Activated CD4-positive, alpha-beta T cell treated with anti-CD3 and anti-CD28 coated beads, Interleukin-2, amount 50 U/mL, for 16 hours (primary cell): ENCODE measurements around the gene SCUBE1.

Experiments
- DNase-seq: peaks from one replicate; pipeline ENCODE4 v3.0.0-alpha.2; 2020

SCUBE1 gene

DNA sequence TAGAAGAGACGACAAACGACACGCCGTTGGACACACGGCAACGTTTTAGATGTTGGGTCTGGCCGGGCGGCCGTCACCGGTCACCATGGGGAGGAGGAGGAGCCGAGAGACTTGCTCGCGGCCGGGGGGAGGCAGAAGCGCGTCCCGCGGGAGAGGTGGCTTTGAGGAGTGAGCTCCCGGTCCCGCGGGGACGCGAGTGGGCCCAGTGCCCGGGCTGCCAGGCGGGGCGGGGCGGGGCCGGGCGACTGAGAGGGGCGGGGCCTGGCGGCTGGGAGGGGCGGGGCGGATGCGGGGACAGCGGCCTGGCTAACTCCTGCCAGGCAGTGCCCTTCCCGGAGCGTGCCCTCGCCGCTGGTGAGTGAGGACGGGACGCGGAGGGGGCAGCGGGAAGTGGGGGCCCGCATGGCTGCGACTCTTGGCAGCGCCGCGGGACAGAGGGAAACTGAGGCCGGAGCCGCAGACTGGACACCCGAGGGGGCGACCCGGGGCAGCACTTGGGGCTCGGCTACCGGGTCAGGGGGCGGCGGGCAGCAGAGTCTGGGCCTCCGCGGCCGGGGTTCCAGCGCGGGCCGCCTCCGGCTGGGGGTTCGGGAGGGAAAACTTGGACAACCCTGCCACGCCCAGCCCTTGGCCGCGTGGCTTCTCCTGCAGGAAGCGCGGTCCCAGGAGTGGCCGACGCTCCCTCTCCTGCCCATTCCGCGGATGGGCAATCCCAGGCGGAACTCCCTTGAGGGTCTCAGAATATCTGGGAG is 191.7 kb downstream of the SCUBE1 start, which contains the start of gene TSPO:
Gene TSPO, plus strand, starts transcription at position 309 of the 752 bp plus-strand sequence. CDS start 7,680 bp downstream, outside the sequence.
- peak; percentile 57 for DNase-seq

DNA sequence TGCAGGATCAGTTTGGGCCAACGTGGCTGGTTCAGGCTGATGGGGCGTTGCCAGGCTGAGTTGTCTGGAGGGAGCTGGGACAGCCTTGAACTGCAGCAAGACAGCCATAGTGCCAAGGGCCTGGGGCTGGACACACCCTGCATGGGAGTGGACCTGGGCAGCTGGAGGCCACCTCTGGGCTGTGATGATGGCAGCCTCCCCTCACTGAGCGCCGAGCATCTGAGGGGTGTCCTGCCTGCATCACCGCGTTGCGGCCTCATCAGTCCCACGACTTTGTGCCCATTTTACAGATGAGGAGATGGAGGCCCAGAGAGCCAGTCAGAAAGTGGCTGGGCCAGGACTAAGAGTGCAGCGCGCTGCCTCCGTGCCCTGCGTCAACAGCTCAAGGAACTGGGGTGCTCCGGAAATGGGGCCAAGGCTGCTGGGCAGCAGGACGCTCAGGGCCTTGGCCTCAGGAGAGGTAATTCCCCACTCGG is 192.4 kb downstream of the SCUBE1 start:
- no peak for DNase-seq

DNA sequence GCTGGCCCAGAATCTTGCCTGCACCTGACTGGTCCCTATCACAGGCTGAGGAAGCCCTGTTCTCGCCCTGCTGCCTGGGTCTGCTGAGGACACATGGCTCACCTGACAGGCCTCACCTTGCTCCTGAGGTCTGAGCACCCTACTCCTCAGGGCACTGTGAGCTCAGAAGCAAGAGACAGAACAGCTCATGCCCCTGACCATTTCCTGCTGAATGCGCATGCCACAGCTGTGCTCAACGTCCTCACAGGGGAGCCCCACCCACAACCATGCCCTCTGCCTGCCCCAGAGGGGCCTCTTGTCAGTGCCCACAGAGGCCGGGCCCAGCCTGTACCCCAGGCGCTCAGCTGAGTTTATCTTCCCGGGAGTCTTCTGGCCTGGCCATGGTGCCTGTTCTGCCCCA is 194.6 kb downstream of the SCUBE1 start:
- no peak for DNase-seq

- no peak for DNase-seq
Measured at GRCh38 chr22:43147821-43148220, 195.4 kb downstream of the SCUBE1 start.
